GM19328 (cell line): ENCODE measurements around the gene ADAMTSL1.

Experiments used
- ATAC-seq: cut with Tn5 transposase; IDR thresholded peaks from one replicate; pipeline ENCODE4 v1.9.1; 2021; ENCODE audit warnings: mild to moderate bottlenecking, moderate library complexity; ENCODE audit not compliant: unreplicated experiment

The ADAMTSL1 gene

DNA sequence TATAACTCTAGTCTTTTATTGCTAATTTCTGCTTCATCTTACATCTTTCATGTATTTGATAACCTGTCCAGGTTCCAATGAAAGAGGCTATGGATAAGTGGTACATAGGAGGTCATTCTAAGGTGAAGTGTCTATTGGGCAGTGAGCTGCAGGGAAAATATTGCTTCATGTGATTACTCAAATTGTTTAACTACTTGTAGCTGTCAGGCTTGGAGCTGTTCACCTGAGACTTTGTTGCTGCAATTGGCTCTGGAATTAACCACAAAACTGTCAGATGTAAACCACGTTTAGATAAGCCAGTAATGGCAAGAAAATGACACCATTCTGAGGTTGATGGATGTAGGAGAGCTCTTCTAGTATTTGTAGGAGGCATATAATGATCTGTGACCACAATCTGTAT, 26.0 kb downstream of the ADAMTSL1 start:
- ATAC-seq: no peak

DNA sequence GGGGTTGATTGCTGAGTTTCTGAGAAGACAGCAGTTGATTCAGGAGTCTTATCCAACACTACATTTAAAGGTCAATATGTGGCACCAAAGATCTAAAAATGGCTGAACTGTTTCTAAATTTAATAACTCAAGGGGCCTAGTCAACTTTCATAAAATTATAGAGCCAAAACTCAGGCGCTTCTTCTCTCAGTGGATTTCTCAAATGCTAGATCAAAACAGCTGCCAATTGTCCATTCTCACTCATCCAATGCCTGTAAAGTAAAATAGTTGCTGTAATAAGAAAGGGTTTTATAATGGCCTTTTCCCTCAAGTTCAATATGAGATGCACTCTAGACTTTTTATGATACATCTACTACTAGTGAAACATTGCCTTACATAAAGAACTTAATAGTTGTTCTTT, 26.5 kb downstream of the ADAMTSL1 start:
- no peak for ATAC-seq

DNA sequence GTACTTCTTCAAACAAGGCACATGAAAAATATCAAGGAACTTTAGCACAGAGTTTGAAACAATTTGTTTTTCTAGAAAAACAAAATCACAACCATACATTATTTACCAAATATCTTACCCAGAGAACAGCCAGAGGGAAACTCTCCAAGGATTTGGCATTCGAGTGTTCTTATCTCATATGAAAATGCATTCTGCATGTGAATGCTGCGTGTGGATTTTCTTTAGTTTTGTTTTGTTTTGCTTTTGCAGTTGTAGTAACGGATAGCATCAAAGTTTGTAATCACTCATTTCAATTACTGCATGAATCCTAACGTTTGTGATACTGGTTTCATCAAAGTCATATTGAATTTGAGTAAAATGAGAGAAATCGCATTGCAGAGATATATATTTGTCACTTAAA, 28.0 kb downstream of the ADAMTSL1 start:
- no peak for ATAC-seq

DNA sequence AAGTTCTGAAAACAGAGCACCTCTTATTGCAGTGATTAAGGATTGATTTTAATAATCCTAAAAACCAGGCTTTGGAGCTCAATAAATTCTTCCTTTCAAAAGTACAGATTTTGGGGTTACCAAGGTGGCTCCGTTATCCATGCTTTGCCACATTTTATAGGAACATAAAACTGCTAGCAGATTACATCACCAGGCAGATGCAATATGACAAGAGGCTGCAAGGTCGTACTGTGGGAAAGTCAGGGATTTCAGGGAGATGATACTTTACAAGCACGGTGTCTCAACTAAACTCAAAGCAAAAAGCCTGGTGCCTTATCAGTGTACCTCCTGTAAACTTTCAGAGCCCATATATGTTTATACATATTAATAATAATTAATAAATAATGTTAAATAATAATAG, 28.6 kb downstream of the ADAMTSL1 start:
- no peak for ATAC-seq

DNA sequence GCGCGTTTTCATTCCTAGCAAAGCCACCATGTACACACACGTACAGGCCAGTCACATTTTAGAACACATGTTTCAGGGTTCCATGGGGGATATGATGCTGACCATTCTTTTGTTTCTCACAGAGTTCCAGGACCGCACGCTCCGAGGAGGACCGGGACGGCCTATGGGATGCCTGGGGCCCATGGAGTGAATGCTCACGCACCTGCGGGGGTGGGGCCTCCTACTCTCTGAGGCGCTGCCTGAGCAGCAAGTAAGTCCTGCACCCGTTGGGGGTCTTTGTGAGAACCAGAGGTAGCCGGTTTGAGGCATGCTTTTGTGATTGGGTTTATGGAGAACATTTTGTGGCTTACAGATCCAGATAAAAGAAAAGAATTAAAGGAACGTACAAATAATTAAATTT, 30.8 kb downstream of the ADAMTSL1 start:
- no peak for ATAC-seq

DNA sequence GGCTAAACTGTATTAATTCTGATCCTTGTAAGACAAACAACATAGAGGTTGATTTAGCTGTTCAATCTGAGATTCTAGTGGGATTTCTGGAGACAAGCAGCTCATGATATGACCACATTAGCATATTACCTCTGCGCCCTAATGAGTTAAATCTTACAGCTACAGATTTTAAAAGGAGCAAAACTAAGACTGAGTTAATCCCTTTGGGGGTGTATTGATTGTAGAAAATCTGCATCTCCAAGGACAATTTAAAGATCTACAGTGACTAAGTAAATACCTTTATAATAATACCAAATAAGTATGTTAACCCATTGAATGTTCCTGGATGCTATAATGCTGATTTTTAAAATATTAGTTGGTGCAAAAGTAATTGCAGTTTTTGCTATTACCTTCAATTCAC, 33.2 kb downstream of the ADAMTSL1 start:
- no peak for ATAC-seq

DNA sequence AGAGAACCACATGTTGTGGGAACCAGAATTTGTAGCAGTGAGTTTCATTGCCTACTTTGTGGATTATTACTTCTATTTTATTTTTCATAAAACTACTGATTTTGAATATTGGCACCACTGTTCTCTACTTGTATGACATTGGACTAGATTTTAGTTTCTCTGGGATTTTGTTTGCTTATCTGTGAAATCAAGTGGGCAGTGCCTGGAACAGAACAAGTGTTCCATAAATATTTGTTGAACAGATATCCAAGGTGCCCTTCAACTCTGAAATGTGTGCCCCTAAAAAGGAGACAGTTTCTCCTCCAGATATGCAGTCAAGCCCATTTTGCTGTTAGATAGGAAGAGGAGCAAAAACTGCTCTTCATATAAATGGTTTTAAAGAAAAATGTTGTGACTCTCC, 42.6 kb downstream of the ADAMTSL1 start:
- no peak for ATAC-seq

DNA sequence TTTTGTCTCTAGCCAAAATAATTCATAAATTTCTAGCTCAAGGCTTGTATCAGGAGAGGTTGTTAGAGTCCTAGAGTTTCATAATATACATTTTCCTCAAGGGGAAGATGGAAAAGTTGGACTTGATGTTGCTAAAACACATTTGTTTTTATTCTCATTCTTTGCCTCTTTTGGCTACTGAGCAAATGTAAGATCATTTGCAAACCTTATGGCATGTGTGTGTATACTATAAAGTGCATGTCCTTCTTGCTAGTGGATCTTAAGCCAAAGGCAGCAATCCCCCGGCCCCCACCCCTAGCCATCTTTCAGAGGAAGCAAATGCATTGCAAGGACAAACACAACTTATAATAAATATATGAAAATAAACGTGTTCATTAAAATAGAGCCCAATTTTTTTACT, 43.0 kb downstream of the ADAMTSL1 start:
- ATAC-seq: no peak

DNA sequence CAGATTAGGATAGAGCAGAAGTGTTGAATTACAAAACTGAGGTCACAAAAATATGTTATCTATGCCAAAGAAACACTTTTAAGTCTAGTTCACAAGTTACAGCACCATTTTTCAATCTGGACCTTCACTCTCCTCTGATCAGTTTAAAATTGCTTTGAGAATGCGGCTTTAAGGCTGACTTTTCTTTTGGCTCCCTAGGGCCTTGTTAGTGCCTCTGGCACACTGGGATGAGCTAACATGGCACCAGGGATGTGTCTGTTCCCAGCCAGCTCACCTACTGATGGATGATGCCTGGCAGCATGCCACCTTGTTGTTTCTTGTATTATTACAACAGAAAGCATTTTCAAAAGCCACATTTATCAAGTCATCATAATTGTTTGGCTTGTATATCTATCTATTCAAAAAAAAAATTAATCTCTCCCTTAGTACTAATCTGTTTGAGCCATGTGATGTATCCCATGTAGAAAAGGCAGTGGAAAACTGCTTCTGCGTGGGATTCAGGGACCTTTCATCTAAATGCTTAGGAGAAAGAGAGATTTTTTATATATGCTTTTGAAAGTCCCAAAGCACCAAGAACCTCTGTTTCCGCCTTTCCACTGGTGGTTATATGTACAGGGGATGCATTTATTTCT, 46.6 kb downstream of the ADAMTSL1 start:
- ATAC-seq: no peak

DNA sequence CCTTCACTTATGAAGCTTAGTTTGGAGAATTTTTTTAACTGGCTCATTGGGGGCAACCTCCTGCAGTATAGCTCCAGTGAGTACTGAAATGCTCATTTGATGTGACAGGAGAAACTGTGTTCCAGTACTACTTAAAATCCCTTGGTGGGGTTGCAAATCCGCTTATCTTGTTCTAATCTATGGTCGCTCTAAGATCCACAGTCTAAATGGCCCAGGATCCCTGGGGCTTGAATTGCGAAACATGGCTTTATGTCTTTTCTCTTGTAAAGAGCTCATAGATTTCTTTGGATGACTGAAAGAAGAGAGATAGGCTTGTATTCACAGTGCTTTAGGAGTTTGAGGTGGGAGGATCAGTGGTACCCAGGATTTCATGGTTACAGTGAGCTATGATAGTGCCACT, 52.7 kb downstream of the ADAMTSL1 start:
- no peak for ATAC-seq

DNA sequence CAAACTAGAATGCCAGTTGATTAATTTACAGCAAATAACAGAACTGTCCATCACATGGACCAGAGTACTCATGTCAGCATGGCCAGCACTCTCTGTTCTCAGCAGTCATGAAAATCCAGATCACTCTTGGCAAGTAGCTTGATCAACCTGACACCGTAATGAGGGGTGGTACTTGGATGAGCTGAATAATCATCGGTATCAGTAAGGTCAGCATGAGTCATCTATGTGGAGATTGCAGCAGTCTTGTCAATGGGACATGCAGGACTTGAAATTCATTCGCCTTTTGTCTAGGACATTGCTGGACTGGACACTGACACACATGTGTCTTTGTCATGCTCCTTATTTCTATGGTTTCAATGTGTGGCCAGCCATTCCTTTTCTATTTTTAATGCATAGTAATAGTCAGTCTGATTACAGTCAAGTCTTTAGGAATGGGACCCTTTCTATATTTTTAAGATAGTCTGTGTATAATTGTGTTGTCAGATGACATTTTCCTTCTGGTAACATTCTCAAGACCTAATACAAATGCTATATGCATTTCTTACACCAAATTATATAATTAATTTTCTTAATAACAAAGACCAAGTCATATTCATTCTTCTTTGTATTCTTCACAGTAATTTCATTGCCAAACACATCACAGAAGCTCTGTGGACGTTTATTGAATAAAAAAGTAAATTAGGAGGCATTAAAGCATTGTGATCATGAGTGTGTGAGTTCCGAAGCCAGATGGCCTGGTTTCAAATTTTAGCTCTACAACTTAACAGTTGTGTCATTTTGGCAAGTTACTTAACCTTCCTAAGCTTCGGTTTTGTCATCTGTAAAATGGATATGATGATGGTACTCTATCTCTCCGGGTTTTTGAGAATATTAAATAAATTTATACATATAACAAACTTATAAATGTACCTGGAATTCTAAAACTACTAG, 57.4 kb downstream of the ADAMTSL1 start:
- ATAC-seq: no peak

DNA sequence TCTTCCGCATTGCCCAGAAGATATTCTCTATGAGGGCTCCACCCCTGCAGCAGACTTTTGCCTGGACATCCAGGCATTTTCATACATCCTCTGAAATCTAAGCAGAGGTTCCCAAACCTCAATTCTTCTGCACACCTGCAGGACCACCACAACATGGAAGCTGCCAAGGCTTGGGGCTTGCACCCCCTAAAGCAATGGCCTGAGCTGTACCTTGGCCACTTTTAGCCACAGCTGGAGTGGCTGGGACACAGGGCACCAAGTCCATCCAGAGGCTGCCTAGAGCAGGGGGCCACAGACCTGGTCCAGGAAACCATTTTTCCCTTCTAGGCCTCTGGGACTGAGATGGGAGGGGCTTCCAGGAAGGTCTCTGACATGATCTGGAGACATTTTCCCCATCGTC, 60.7 kb downstream of the ADAMTSL1 start:
- no peak for ATAC-seq

DNA sequence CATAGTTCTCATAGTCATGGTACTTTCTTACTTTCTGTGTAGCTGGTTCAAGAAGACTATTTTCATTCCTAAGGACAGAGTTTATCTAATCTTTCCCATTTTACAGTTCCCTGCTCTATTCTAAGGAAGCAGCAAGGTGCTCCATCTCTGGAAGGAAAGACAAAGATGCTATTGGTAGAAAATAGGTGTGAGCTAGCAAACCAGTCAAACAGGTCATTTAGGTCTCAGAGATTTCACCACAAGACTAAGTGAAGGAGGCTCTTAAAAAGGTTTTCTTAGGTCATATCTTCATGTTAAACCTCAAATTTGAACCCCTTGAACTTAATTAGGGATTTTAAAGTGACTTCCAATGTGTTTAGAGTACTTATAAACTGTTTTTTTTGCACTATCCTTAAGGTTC, 62.6 kb downstream of the ADAMTSL1 start:
- no peak for ATAC-seq

DNA sequence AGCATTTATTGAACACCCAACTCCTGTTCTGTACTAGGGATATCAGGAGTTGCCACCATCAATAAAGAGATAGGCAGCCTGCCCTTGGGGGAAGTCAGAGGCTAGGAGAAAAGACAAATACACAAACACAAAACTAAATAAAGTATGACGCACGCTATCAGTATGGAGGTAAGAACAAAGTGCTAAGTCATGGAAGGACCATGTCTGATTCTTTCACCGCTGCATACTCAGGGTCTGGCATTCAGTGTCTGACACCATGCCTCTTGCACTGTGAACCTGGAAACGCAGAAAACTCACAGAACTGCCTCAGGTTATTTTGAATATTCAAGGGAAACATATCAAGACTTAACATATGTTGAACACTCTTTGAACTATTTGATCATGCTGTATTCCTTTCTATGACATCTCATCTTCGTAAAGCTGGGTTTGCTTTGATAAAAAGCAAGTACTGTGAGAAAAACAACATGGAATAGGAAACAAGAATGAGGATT, 65.3 kb downstream of the ADAMTSL1 start:
- ATAC-seq: no peak

DNA sequence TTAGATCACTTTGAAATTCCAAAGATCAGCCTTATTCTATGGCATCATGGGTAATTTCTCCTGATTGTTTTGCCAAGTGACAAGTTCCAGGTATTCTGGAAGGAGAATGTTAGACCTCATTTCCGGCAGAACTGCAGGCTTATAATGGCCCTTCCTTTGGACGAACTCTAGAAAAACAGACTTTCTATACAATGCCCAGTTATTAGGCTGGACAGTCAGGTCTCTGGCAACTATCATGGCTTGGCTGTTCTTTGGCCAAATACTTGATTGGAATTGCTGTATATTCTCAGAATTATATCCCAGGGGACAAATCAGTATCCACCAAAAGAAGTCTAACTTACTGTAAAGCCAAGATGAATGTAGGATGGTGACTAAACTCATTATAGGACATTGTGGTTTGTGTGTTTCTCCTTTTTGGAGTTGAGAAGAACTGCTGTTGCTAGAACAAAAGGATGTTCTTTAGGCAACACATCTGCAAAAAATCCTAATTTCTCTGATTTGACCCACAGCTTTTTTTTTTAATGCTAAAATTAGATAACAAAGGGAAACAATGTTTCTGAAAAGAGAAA, 69.0 kb downstream of the ADAMTSL1 start:
- no peak for ATAC-seq

DNA sequence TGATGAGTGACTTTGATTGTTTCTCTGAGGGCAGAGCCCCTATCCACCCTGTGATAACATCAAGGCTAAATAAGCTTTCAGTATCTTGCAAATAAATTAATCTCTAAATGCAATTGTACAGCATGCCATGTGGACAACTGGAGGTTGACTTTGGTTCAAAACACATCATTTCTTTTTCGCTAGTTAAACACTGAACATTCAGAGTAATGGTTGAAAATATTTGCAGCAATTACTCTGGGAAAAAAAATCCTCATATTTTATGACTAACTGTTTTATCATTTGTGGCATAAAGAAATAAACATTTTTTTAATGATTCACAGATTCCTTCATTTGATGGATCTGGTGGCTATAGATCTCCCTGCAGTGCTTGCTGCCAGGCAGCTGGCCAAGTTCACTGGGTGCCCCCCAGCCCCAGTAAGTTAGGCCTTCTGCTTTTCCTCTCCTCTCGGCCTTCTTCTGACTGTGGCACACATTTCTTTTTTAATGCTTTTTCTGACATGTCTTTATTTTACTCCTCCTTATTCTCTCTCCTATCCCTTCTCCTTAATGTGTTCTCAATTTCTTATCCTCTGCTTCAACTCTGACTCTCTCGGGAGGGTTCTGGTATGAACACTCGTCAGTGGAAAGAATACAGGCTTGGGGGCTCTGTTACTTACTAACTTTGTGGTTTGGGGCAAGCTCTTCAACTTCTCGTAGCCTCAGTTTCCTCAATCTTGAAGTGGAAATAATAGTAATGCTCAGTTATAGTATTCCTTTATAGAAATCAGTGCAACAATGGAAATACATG, 69.6 kb downstream of the ADAMTSL1 start:
- no peak for ATAC-seq

DNA sequence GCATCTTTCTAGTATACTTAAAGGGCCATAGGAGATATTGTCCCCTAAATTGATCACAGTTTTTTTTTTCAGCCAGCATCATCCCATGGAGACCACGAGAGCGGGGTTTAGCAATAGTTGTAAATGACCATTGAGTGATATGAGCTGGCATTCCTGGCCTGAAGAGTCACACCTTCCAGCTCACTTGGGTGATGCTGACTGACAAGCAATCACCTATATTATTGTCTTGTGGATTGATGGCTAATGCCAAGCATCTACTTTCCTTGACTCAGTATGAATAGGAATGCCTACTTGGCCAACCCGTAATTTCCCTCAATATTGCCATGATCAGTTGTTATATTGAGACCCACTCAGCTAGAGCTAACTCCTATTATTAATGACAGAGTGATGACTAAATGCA, 70.5 kb downstream of the ADAMTSL1 start:
- no peak for ATAC-seq

DNA sequence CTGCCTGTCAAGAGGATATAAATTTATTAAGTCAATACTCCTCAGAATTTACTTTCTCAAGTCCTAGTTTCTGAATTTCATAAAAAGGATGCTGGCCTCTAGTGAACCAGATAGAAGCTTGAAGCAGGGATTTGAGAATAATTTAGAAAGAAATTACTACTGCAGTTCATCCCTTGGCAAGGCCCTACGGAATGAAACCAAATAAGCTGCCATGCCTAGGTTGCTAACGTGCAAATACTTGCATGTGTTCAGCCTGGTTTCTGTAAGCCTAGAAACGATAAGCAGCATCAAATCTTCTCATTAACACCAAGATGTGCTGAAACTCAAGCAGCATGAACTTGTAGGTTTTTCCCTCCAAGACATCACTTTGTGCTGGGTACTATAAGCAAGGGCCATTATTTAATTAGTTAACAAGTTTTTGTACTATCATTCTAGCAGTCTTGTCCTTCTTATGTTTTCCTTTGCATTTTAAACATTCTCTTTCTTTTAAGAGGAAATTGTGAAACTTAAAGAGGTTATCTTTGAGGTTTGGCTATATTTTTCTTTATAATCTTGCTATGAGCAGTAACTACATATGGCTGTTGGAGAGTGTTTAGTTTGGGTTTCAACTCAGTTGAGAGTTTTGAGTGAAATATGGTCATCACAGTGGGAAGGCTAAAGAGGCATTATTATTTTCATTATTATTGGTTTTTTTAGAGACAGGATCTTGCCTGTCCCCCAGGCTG, 71.8 kb downstream of the ADAMTSL1 start:
- no peak for ATAC-seq

DNA sequence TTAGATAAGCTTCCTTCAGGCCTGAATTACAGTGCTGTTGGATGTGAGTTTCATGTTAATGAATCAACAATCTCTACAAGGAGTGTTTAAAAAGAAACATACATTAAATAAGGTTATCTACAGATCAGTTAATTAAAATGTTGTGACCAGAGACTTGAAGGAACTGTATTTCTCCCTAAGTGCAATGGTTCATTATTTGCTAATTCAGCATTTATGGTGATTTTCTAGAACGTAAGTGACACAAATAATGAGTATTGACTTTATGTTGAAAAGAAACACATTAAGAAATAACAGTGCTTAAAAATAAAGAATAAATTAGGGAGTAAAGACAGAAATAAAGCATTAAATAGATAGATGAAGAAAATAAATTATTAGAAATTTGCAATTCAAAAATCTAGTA, 74.5 kb downstream of the ADAMTSL1 start:
- ATAC-seq: no peak

DNA sequence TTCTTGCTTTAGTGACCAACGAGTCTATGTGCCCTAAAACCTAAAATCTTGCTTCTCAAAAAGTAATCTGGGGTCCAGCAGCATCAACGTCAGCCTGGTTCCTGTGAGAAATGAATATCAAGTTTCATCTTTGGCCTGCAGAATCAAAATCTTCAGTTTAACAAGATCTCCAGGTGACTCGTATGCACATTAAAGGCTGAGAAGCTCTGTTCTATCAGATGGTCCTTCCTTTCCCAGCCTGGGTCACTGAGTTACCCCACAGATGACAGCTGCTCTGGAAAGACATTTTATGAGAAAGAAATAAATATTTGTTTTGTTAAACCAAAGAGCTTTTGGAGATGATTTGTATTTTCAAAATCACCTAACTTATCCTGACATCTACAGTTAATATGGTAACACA, 75.8 kb downstream of the ADAMTSL1 start:
- ATAC-seq: no peak

DNA sequence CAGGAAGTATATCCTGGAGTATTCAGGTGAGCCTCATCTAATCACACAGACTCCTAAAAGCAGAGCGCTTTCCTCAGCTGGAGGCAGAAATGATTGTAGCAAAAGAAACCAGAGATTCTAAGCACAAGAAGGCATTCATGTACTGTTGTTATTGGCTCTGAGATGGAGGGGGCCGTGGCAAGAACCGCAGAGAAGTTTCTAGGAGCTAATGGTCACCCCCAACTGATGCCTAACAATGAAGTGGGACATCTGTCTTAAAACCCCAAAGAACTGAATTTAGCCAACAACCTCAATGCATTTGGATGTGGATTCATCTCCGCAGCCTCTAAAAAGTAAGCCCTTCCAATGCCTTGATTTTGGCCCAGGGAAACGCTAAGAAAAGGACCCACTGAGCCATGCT, 76.3 kb downstream of the ADAMTSL1 start:
- no peak for ATAC-seq
